HG02588 (cell line): ENCODE measurements around the gene PKLR.
"Not testable (repeated sequence)": the region's sequence is repeated elsewhere in the genome, so short reads cannot be mapped to it uniquely, and the experiment has no call there.

Experiments
- ATAC-seq: cut with Tn5 transposase; IDR thresholded peaks from one replicate; pipeline ENCODE4 v1.9.1; 2021; ENCODE audit warnings: mild to moderate bottlenecking, moderate library complexity; ENCODE audit not compliant: unreplicated experiment

PKLR gene

GRCh38 chr1:155301342-155301841, at the start of gene PKLR:
Gene PKLR, minus strand, starts transcription at chr1:155301438. Its CDS starts 43 bp downstream, at chr1:155301395.
- ATAC-seq: no peak

- ATAC-seq: no peak
These were observed 41.6 kb upstream of the PKLR start for GRCh38 chr1:155342842-155343241.

GRCh38 chr1:155339515-155340097, 38.4 kb upstream of the PKLR start:
- ATAC-seq: no peak

- ATAC-seq: no peak
These were observed 33.7 kb upstream of the PKLR start for GRCh38 chr1:155334962-155335361.

GRCh38 chr1:155329980-155330598, 28.9 kb upstream of the PKLR start:
- ATAC-seq: no peak

- ATAC-seq: not testable (repeated sequence)
These were observed 27.6 kb upstream of the PKLR start for GRCh38 chr1:155328856-155329255.

- ATAC-seq: no peak
These were observed 26.7 kb upstream of the PKLR start for GRCh38 chr1:155327981-155328380.

- ATAC-seq: no peak
These were observed 25.4 kb upstream of the PKLR start for GRCh38 chr1:155326631-155327037.

GRCh38 chr1:155326020-155326526, 24.8 kb upstream of the PKLR start:
- no peak for ATAC-seq

- ATAC-seq: no peak
These were observed 24.3 kb upstream of the PKLR start for GRCh38 chr1:155325603-155325893.

GRCh38 chr1:155324717-155325602, 23.7 kb upstream of the PKLR start:
- ATAC-seq: no peak

GRCh38 chr1:155324037-155324716, 22.9 kb upstream of the PKLR start:
- ATAC-seq: peak; percentile 58

GRCh38 chr1:155323729-155324036, 22.4 kb upstream of the PKLR start:
- ATAC-seq: peak; percentile 40

- peak; percentile 53 for ATAC-seq
These were observed 21.9 kb upstream of the PKLR start for GRCh38 chr1:155322953-155323728.

GRCh38 chr1:155322571-155322952, 21.3 kb upstream of the PKLR start:
- ATAC-seq: no peak

GRCh38 chr1:155321639-155322503, 20.6 kb upstream of the PKLR start:
- no peak for ATAC-seq

- no peak for ATAC-seq
These were observed 19.7 kb upstream of the PKLR start, which contains the start of gene RUSC1 for GRCh38 chr1:155320661-155321617. Gene RUSC1, plus strand, starts transcription at chr1:155320894. Its CDS starts 880 bp downstream, at chr1:155321774.

GRCh38 chr1:155320252-155320651, 19.0 kb upstream of the PKLR start:
- no peak for ATAC-seq
